ENCODE measurements around the gene SGSM1. TPM values are rescaled to one million over a fixed set of nuclear protein-coding genes. Genes with fewer than 3 reads are reported as not detected.

Gene SGSM1, protein sequence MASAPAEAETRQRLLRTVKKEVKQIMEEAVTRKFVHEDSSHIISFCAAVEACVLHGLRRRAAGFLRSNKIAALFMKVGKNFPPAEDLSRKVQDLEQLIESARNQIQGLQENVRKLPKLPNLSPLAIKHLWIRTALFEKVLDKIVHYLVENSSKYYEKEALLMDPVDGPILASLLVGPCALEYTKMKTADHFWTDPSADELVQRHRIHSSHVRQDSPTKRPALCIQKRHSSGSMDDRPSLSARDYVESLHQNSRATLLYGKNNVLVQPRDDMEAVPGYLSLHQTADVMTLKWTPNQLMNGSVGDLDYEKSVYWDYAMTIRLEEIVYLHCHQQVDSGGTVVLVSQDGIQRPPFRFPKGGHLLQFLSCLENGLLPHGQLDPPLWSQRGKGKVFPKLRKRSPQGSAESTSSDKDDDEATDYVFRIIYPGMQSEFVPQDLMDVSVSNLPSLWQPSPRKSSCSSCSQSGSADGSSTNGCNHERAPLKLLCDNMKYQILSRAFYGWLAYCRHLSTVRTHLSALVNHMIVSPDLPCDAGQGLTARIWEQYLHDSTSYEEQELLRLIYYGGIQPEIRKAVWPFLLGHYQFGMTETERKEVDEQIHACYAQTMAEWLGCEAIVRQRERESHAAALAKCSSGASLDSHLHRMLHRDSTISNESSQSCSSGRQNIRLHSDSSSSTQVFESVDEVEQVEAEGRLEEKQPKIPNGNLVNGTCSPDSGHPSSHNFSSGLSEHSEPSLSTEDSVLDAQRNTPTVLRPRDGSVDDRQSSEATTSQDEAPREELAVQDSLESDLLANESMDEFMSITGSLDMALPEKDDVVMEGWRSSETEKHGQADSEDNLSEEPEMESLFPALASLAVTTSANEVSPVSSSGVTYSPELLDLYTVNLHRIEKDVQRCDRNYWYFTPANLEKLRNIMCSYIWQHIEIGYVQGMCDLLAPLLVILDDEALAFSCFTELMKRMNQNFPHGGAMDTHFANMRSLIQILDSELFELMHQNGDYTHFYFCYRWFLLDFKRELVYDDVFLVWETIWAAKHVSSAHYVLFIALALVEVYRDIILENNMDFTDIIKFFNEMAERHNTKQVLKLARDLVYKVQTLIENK
- not detected in 2 replicates for polyA plus RNA-seq (2011; rRNA removed)
- not detected in 2 replicates for polyA minus RNA-seq (2011; rRNA and poly(A)+ RNA removed)

DNA sequence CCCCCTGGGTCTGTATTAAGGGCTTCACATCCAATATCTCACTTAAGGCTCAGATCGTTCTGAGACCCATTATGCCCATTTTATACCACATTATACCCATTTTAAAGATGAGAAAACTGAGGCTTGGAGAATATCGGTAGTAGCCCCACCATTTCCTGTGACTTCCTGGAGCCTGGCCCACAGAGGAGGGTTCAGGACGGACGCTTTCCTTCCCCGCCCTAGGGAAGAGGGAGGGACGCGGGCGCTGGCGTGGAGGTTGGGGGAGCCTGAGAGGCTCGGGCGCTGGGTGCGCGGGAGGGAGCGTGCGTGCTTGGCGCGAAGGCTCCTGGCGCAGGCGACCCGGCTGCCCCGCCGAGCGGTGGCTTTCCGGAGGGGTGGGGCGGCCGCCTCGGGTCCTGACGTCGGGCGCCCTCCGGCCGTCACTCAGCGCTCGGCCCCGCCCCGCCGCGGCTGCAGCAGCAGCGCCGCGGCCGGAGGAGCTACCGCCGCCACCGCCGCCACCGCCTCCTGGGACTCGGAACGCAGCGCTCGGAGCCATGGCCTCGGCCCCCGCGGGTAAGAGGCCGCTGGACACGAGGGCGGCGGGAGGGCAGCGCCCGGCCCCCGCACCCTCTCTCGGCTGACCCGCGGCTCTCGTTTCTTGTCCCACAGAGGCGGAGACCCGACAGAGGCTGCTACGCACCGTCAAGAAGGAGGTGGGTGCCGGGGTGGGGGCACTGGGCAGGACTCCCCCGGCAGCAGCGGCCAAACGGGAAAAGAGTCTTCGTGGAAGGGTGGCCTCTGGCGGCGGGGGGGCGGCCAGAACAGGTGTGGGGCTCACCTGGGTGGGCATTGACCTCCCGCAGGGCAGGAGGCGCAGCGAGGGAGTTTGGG lies at the start of gene SGSM1:
Gene SGSM1, plus strand, starts transcription at position 422 of the 873 bp plus-strand sequence. Its CDS starts 115 bp downstream, at position 537.
- no peak for DNase-seq (ENCODE audit: low read depth, low spot score)
- ChIA-PET CTCF (interaction anchor here (0.6 to 1.1 kb wide), 4 partner anchors 9 to 1024 kb away, joined by 3 to 7 read pairs (median 4); no protein-coding TSS in a partner anchor), POLR2A (no interaction called here)
- peak within 1 kb of the TSS; percentile 57 for H3K4me3 ChIP-seq (ENCODE audit: low read depth, low read length)
- no peaks in the 10 kb centered on the region for H3K9me3 ChIP-seq (ENCODE audit: control insufficient read depth, insufficient read depth, low read length)
- H3K27me3 ChIP-seq (ENCODE audit: control insufficient read depth, insufficient read depth, low read length) = peaks cover 15% of the 10 kb centered on the region
- no peak within 1 kb of the TSS for H3K27ac ChIP-seq (ENCODE audit: low read depth, low read length)
- TF ChIP-seq, protein P1, sequence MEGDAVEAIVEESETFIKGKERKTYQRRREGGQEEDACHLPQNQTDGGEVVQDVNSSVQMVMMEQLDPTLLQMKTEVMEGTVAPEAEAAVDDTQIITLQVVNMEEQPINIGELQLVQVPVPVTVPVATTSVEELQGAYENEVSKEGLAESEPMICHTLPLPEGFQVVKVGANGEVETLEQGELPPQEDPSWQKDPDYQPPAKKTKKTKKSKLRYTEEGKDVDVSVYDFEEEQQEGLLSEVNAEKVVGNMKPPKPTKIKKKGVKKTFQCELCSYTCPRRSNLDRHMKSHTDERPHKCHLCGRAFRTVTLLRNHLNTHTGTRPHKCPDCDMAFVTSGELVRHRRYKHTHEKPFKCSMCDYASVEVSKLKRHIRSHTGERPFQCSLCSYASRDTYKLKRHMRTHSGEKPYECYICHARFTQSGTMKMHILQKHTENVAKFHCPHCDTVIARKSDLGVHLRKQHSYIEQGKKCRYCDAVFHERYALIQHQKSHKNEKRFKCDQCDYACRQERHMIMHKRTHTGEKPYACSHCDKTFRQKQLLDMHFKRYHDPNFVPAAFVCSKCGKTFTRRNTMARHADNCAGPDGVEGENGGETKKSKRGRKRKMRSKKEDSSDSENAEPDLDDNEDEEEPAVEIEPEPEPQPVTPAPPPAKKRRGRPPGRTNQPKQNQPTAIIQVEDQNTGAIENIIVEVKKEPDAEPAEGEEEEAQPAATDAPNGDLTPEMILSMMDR (IDR thresholded peaks at IDR 0.05; ENCODE audit: low read depth, low read length) = no peak

DNA sequence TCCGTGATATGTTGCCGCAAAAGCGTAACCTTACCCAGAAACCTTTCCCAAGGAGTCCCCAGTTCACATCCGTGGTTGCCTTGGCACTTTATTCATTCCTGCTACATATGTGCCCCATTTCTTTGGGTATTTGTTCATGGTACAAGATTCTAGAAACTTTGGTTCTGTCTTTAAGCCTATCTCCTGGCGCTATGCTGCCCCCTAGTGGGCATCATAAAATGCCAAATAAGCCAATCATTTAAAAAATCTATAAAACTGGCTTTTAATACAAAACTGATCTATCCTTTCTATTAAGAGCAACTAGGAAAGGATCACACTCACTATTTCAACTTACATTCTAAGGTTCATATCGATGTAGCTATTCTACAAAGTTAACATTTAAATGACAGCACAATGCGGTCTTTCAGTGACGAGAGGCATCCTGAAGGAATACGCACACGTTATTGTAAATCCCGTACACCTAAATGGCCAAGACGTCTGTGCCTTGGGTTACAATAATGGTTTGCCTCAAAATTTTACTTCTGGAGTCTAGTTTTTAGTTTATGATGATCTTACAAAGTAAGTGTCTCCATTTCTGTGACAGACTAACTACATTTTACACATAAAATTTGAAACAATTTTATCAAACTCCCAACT lies 47.7 kb upstream of the SGSM1 start:
- no peak overlapping the region for H3K4me3 ChIP-seq (ENCODE audit: low read depth, low read length)
- TF ChIP-seq, protein P1 (IDR thresholded peaks at IDR 0.05; ENCODE audit: low read depth, low read length) = peak; percentile 78
- POLR2A ChIA-PET = interaction anchor here (0.6 kb wide), 1 partner anchor 48 kb away, joined by 4 read pairs; no protein-coding TSS in a partner anchor
- H3K9me3 ChIP-seq (ENCODE audit: control insufficient read depth, insufficient read depth, low read length) = no peaks in the 10 kb centered on the region
- DNase-seq (ENCODE audit: low read depth, low spot score) = peak; percentile 37
- no peak overlapping the region for H3K27ac ChIP-seq (ENCODE audit: low read depth, low read length)
- CTCF ChIA-PET = interaction anchor here (0.7 to 4.7 kb wide), 13 partner anchors 9 to 78 kb away, joined by 3 to 34 read pairs (median 6); no protein-coding TSS in a partner anchor
- H3K27me3 ChIP-seq (ENCODE audit: control insufficient read depth, insufficient read depth, low read length) = peaks cover 8% of the 10 kb centered on the region

DNA sequence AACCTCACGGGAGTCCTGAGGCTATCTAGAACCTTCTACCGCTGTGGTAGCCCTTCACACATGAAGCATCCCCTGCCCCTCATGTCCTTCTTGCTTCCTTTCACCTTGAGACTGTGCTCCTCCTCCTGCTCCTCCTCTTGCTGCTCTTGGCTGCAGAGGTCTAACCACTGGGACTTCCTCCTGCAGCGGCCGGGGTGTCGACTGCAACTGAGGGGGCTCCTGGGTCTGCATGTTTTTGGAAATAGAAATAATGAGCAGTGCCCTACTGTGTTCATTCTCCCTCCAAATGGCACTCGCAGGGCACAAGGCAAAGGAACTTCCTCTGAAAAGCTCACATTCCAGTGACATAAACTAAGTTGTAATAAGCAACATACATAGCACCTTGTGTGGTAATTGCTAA lies 46.2 kb upstream of the SGSM1 start:
- H3K27ac ChIP-seq (ENCODE audit: low read depth, low read length) = no peak overlapping the region
- ChIA-PET CTCF (interaction anchor here (0.6 to 4.7 kb wide), 8 partner anchors 8 to 902 kb away, joined by 3 to 34 read pairs (median 14); no protein-coding TSS in a partner anchor), POLR2A (no interaction called here)
- H3K27me3 ChIP-seq (ENCODE audit: control insufficient read depth, insufficient read depth, low read length) = peaks cover 14% of the 10 kb centered on the region
- TF ChIP-seq, protein P1 (IDR thresholded peaks at IDR 0.05; ENCODE audit: low read depth, low read length) = no peak
- no peaks in the 10 kb centered on the region; the same call in 1 of the 2 replicates for H3K9me3 ChIP-seq (ENCODE audit: control insufficient read depth, insufficient read depth, low read length)
- H3K4me3 ChIP-seq (ENCODE audit: low read depth, low read length) = no peak overlapping the region
- no peak for DNase-seq (ENCODE audit: low read depth, low spot score)

DNA sequence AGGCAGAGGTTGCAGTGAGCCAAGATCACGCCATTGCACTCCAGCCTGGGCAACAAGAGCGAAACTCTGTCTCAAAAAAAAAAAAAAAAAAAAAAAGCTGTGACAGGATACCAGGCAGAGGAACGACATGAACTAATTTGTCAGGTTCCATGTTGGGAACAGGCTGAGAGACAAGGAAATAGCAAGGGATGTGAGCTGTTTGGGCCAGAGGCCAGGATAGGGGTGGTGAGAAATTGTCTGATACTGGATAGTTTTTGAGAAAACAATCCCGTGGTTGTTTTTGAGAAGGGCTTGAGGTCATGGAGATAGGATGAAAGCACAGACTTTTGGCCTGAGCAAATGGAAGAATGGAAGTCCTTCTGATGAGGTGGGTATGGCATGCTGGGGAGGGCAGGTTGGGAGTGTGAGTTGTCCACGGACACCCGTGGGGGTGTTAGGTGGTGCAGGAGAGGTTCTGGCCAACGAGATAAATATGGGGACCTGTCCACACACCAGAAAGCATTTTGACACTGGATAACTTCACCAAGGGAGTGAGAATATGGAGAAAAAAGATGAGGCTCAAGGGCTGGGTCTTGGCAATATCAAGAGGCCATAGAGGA lies 45.2 kb upstream of the SGSM1 start:
- no peak overlapping the region for H3K27ac ChIP-seq (ENCODE audit: low read depth, low read length)
- DNase-seq (ENCODE audit: low read depth, low spot score) = no peak
- POLR2A ChIA-PET = no interaction called here
- TF ChIP-seq, protein P1 (IDR thresholded peaks at IDR 0.05; ENCODE audit: low read depth, low read length) = no peak
- CTCF ChIA-PET = interaction anchor here (1.9 to 4.7 kb wide), 2 partner anchors 12 to 42 kb away, joined by 5 to 34 read pairs; no protein-coding TSS in a partner anchor
- H3K4me3 ChIP-seq (ENCODE audit: low read depth, low read length) = no peak overlapping the region
- H3K9me3 ChIP-seq (ENCODE audit: control insufficient read depth, insufficient read depth, low read length) = no peaks in the 10 kb centered on the region; the same call in 1 of the 2 replicates
- H3K27me3 ChIP-seq (ENCODE audit: control insufficient read depth, insufficient read depth, low read length) = peaks cover 14% of the 10 kb centered on the region
